HT1080 (cell line): ENCODE data around the gene TBC1D13. TPM values are rescaled to one million over a fixed set of nuclear protein-coding genes. Genes with fewer than 3 reads are reported as not detected.
"Not testable (repeated sequence)": the region's sequence is repeated elsewhere in the genome, so short reads cannot be mapped to it uniquely, and the experiment has no call there.

ENCODE experiments used
- DNase-seq: peaks from one replicate; pipeline ENCODE4 v3.0.0-alpha.2; 2015; ENCODE audit warnings: low read depth
- total RNA-seq: library from RNA; depleted of rRNA; stranded (reverse); fragments of >200 nt; shearing (Covaris generic); gene quantifications from 2 replicates; pipeline ENCODE4 v1.2.3, GENCODE V29; 2014

The TBC1D13 gene
- total RNA-seq, 1 experiment from 2014 or later = 23.9 TPM

DNA sequence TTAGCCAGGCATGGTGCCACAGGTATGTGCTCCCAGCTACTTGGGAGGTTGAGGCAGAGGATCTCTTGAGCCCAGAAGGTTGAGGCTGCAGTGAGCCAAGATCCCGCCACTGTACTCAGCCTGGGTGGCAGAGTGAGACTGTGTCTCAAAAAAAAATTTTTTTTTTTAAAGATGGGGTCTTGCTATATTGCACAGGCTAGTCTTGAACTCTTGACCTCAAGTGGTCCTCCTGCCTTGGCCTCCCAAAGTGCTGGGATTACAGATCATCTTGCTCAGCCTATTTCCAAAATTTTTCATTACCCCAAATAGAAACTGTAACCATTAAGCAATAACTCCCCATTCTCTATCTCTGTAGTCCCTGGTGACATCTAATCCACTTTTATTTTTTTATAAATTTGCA is 4.4 kb upstream of the TBC1D13 start:
- no peak for DNase-seq

DNA sequence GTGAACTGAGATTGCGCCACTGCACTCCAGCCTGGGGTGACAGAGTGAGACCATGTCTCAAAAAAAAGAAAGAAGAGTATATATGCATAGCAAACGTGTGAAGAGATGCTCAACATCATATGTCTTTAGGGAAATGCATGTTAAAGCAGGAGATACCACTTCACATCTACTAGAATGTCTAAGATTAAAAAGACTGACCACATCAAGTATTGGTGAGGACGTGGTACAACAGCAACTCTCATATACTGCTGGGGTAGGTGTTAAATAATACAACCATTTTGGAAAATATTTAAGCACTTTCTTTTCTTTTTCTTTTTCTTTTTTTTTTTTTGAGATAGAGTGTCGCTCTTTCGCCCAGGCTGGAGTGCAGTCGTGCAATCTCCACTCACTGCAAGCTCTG is 1.6 kb upstream of the TBC1D13 start:
- DNase-seq = no peak

DNA sequence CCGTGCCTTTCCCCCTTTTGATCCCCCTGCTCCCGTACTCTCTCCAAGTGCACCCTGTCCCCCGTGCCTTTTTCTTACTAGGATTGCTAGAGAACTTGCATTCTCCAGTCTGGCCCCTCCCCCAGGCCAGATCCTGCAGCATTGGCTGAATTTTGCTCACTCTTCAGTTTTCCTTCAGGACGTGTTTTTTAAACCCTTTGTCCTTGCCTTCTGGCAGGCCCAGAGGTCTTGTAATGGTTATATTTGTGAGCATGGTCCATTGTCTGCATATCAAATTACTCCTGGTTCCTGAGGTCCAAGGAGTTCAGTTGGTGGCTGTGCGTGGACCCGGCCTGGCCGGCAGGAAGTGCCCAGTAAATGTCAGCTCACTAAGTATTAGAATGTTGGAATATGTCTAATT is 606 bp downstream of the TBC1D13 start:
- DNase-seq = no peak

DNA sequence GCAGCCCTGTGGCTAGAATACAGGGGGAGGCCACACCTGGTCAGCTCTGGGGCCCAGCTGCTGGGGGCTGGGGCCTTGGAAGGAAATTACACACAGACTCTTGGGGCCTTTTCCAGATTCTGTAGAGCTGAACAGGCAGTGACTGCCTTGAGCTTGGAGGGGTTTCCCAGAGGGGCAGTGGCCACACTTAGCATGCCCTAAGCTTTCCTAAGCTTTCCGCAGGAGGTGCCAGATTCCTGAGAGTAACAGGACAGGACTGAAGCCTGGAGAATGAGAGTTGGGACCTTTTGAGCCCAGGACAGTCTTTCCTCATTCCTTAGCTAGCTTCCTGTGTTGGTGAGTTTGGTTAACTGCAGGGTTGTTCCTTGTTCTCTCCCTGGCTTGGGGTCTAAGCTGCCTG is 1.4 kb downstream of the TBC1D13 start:
- no peak for DNase-seq

DNA sequence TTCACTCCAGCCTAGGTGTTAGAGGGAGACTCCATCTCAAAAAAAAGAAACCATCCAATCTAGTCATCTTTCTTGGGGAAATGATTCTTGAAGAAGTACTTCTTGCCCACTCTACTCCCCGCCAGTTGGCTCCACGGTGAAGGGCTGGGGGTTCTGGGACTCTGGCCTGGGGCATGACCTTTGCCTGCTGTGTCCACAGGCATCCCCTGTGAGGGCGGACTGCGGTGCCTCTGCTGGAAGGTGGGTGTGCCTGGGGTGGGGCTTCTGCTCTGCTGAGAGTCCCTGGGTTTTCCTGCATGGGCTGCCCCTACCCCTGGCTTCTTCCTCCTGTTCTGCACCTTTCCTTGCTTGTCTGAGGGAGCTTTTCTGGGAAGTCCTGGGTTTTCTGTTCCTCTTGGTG is 3.5 kb downstream of the TBC1D13 start:
- DNase-seq = no peak

DNA sequence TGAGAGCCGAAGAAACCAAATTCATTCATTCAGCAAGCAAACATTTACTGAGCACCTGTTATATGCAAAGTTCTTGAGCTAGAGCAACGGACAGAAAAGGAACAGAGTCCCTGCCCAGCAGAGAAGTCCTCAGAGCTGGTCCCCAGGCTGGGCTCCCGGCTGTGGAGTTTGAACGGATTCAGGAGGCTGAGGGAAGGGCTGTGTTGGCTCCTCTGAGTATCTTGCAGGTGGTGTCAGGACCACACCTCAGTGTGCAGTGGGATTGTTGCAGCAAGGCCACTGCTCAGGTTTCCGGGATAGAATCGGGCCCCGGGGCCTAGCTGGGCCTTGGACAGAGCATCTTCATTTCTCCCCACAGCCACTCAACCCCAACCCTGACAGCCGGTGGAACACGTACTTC is 5.1 kb downstream of the TBC1D13 start:
- no peak for DNase-seq

DNA sequence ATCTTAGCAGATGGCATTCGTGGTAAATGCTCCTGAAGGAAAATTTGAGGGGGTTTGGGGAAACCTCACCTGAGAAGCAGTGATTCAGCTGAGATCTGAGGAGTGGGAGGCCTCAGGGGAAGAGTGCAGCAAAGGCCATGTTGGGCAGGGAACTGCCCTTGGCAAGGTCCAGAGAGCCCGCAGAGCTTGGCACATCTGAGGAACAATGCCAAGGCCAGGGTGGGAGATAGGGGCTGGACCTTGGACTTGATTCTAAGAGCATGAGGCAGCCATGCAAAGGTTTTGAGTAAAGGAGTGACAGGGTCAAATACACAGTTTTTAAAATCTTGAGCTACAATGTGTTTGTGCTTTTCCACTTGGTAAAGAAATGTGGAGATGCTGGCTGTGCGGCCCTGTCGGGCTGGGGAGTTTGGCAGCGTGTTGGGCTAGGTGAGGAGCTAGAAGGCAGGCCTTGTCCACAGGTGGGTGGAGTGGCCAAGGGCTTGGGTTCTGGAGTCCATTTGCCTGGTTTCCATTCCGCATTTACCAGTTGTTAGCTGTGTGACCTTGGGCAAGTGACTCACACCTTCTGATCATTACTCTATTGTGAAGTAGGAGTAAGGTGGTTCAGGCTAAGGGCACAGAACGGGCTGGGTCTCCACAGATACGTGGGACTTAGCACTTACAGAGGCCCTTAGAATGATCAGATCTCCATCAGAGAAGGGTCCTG is 6.1 kb downstream of the TBC1D13 start:
- DNase-seq = no peak

DNA sequence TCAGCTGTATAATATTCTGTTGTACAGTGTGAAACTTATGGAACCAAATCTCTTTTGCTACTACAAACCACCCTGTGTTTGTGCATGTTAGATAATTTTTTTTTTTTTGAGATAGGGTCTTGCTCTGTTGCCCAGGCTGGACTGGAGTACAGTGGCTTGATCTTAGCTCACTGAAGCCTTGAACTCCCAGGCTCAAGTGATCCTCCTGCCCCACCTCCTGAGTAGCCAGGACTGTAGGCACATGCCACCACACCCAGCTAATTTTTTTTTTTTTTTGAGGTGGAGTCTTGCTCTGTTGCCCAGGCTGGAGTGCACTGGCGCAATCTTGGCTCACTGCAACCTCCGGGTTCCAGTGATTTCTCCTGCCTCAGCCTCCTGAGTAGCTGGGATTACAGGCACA is 7.9 kb downstream of the TBC1D13 start:
- not testable (repeated sequence) for DNase-seq

DNA sequence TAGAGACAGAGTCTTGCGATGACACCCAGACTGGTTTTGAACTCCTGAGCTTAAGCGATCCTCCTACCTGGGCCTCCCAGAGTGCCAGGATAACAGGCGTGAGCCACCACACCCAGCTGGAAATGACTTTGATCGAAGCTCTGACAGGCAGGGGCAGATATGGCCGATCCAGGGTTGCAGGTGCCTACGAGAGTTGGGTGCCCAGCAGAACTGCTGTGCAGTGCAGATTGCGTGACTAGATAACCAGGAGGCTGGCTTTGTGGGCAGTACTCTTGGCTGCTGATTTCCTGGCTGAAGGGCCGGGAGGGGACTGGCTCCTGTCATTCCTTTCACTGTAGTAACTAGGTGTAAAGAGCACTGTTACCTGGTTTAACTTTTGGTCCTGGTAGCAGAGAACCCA is 11.8 kb downstream of the TBC1D13 start:
- no peak for DNase-seq

DNA sequence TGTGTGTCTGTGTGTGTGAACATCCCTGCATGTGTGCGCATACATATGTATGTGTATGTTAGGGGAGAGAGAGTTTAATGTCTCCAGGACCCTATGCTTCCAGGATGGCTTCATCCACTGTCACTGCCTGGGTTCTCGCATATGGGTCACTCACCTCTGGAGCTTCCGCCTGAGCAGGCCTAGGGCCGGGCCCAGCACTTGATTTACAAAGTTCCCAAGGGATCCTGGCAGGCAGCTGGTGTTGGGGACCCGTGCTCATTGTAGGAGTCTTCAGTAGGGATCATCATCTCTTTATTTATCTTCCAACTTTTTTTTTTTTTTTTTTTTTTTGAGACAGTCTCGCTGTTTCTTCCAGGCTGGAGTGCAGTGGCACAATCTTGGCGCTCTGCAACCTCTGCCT is 13.0 kb downstream of the TBC1D13 start:
- no peak for DNase-seq

DNA sequence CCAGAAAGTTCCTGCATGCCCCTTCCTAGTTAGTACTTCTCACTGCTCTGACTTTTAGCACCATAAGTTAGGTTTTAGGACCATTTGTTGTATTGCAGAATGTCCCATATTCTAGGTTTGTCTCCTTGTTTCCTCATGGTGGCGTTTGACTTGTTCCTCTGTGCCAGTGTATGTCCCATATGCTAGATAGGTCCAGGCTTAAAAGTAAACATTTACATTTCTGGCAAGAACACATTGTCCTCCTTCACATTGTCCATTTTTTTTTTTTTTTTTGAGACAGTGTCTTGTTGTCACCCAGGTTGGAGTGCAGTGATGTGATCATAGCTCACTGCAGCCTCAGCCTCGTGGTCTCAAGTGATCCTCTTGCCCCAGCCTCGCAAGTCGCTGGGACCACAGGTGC is 15.4 kb downstream of the TBC1D13 start:
- DNase-seq = no peak

DNA sequence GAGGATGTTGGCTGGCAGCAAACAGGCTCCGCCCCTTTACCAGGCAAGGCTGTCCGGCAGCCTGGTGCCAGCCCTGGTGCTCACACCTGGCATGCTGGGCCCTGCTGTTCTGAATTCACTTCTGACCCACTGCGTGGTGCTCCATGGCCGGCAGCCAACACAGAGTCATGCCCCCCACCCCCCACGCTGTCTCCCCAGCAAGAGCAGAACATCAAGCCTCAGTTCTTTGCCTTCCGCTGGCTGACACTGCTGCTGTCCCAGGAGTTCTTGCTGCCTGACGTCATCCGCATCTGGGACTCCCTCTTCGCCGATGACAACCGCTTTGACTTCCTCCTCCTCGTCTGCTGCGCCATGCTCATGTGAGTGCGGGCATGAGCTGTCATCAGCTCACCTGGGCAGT is 18.6 kb downstream of the TBC1D13 start:
- no peak for DNase-seq

DNA sequence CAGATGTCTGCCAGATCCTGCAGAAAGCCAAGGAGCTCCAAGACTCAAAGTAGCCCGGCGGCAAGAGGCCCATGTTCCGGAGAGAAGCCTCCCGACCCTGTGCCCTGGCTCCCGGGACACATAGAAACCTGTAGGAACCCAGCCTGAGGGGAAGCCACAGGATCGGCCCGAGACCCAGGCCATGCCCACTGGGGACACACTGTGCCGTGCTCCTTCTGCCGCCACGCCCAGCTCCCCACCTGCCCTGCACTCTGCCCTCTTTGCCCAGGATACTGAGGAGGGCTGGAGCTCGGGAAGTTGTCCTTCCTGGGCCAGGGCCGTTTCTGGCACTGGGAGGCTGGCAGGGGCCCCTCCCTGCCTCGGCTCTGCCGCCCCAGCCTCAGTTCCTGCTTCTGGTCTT is 20.8 kb downstream of the TBC1D13 start:
- no peak for DNase-seq

DNA sequence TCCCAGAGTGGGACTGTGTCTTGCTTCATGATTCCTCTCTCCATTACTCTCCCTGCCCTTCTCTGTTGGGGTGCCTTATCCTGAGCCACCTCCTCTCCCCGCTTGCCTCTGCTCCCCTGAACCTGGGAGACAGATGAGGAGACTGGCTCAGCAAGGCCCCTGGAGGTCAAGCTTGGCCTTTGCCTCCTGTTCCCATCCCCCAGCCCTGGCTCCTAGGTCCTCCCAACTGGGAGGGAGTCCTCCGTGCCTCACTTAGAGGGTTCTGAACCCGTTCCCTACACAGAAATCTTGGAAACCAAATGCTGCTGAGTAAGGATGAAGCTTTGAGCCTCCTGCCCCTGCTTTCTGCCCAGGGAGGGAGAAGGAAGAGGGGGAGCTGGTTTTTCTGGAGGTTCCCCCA is 21.5 kb downstream of the TBC1D13 start:
- no peak for DNase-seq

DNA sequence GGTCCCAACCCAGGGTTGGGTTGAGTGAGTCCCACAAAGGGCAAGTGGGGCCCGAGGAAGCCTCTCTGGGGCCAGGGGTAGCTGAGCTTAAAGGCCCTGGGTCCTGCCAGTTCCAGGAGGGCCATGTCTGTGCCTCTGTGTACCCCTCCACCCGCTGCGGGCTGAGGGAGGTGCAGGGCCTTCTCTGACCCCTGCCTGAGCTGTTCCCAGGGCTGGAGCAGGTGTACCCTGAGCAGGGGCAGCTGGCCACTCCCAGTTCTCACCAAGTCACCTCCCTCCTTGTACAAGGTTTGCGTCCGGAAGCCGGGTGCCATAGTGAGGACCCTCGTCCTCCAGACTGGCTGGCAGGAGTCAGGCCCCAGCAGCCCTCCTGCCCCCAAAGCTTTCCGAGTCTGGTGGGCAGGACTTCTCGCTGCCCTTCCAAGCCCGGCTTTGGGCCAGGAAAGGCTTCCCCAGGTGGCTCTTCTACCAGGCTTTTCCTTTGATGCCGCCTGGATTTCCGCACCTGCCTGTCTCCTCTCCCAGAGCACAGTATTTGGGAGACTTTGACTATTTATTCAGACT is 22.1 kb downstream of the TBC1D13 start:
- DNase-seq = no peak

DNA sequence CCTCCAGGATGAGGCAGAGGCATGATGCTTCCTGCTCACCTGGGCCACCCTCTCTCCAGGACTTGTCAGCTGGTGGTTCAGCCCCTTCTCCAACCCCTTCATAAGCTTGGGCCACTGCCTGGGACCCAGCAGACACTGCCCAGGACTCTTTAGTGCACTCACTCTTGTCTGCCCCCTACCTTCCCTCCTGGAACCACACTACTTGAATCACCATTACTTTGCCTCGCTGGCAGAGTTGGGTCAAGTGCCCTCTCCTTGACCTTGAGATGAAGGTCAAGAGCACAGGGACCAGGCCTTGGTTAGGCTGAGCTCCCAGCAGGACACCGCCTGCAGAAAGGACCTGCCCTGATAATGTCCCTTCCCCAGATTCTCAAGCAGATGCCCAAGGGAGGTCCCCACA is 22.8 kb downstream of the TBC1D13 start:
- DNase-seq = no peak

DNA sequence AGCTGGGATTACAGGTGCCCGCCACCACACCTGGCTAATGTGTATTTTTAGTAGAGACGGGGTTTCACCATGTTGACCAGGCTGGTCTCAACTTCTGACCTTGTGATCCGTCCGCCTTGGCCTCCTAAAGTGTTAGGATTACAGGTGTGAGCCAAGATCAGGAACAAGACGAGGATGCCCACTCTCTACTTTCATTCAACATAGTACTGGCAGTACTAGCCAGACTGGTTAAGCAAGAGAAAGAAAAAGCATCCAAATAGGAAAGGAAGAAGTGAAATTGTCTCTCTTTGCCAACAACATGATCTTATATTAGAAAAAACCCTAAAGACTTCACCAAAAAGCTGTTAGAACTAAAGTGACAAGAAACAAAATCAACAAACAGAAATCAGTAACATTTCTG is 23.8 kb downstream of the TBC1D13 start:
- no peak for DNase-seq

DNA sequence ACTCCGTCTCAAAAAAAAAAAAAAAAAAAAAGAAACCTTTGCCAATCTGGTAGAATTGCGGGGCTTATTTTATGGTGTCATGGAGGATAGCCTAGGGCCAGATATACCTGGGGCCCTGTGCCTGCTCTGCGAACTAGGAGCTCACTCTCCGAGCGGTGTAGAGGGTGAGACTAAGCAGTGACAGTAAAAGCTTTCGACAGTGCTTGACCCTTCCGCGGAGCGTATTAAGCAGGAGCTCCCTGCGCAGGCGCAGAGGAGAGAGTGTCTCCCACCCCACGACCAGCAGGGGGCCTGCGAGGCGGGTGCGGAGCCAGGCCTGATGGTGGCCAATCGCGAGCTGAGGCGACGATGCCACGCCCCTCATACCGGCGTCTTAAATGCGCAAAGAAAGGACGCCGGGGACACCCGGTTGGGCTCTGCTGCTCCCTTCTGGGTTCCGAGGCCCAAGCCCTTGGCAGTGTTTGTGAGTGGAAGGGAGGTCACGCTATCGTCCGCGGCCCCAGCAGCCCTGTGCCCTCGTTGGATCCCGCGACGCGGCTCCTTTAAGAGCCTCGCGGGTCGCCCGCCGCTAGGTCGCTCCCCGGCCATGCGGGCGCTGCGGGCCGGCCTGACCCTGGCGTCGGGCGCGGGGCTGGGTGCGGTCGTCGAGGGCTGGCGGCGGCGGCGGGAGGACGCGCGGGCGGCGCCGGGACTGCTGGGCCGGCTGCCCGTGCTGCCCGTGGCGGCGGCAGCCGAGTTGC is 31.2 kb downstream of the TBC1D13 start, which contains the start of gene ENDOG:
TSS of gene ENDOG (plus strand) at position 402 of the 740 bp plus-strand sequence. CDS start at position 587, 185 bp downstream.
- peak; percentile 93 for DNase-seq

DNA sequence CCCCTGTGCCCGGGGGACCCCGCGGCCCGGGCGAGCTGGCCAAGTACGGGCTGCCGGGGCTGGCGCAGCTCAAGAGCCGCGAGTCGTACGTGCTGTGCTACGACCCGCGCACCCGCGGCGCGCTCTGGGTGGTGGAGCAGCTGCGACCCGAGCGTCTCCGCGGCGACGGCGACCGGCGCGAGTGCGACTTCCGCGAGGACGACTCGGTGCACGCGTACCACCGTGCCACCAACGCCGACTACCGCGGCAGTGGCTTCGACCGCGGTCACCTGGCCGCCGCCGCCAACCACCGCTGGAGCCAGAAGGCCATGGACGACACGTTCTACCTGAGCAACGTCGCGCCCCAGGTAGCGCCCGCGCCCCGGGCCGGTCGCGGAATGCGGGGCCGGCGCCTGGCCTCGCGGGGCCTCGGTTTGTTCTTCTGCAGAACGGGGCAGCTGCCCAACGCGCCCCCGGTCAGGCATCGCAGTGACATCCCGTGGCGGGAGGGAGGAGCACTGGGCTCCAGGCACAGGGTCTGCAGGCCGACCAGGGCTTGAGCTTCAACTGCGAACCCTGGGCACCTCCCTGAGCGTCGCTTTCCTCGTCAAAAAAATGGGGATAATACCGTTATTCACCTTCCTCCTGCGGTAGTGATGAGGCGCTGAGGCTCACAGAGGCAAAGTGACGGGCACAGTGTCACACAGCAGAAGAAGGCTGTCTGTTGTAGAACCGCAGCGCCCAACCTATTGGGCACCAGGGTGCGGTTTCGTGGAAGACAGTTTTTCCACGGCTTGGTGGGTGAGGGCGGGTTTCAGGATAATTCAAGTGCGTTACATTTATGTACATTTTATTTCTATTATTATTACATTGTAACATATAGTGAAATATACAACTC is 32.0 kb downstream of the TBC1D13 start:
- DNase-seq = no peak

DNA sequence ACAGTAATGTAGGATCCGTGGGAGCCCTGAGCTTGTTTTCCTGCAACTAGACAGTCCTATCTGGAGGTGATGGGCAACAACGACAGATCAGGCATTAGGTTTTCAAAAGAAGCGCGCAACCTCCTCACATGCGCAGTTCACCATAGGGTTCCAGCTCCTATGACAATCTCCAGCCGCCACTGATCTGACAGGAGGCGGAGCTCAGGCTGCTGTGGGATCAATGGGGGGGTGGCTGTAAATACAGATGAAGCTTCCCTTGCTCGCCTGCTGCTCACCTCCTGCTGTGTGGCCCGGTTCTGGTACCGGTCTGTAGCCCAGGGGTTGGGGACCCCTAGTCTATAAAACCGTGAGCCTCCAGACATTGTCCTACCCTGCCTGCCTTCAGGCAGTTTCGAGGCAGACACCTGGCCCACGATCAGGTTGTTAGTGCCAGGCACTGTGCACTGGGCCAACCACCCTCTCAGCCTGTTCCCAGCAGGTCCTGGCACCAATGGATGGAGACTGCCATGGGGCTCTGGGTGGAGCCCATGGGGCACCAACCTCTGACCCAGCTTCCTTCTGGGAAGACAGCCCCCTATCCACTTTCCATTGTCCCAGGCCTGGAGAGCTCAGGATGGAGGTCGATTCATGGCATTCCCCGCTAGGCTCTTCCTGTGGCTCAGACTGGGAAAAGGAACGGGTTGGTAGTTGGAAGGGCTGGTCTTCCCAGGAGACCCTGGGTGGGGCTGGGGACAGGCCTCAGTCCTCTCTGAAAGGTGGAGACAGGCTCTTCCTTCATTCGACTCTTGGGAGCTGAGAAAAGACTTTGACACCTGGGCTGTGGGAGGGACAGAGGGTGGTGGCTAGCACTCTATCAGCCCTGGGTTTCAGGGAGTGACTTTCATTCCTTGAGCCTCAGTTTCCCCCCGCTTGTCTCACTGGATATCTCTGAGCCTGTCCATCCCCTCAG is 32.9 kb downstream of the TBC1D13 start:
- no peak for DNase-seq
